OCI-LY7 (cell line): Measurements from ENCODE around the gene LGR6. TPM values are rescaled to one million over a fixed set of nuclear protein-coding genes. Genes with fewer than 3 reads are reported as not detected.

ENCODE experiments used
- BruUV-seq: library from RNA; stranded (reverse); fragments of 400-500 nt; replicated peaks from 2 replicates; lab custom pipeline; 2021; lab: Mats Ljungman, UMichigan
- CTCF ChIA-PET: fragments of 300-600 bp; sonication (Branson Sonifier 250); formaldehyde crosslinking; loops from one replicate; lab custom pipeline; 2022; ENCODE audit warnings: antibody characterized with exemption; ENCODE audit not compliant: unreplicated experiment; lab: Charles Lee
- POLR2A ChIA-PET: fragments of 300-600 bp; sonication (Branson Sonifier 250); formaldehyde crosslinking; loops from one replicate; lab custom pipeline; 2022; ENCODE audit warnings: antibody characterized with exemption; lab: Charles Lee
- DNase-seq: peaks from one replicate; pipeline ENCODE4 v3.0.0-alpha.2; 2015; ENCODE audit warnings: low spot score
- H2AFZ ChIP-seq: fragments of 200-600 bp; sonication (generic), shearing (Covaris generic); 2 replicates; pipeline ENCODE4 v1.6.1; 2014; ENCODE audit warnings: mild to moderate bottlenecking, antibody characterized with exemption, low read length, moderate library complexity
- H3K27ac ChIP-seq: fragments of 200-600 bp; sonication (generic); 2 replicates; pipeline ENCODE4 v1.5.1; 2014; ENCODE audit warnings: mixed run types, low read depth, mild to moderate bottlenecking, moderate library complexity, low read length, inconsistent platforms; ENCODE audit not compliant: poor library complexity, severe bottlenecking
- H3K36me3 ChIP-seq: fragments of 200-600 bp; sonication (generic); 2 replicates; pipeline ENCODE4 v1.6.1; 2014; ENCODE audit warnings: mild to moderate bottlenecking, antibody characterized with exemption, low read length, moderate library complexity, mixed read lengths; ENCODE audit not compliant: insufficient read depth
- H3K4me1 ChIP-seq: fragments of 200-600 bp; sonication (generic); 2 replicates; pipeline ENCODE4 v1.5.1; 2014; ENCODE audit warnings: mild to moderate bottlenecking, low read length; ENCODE audit not compliant: insufficient read depth, poor library complexity, severe bottlenecking
- H3K4me2 ChIP-seq: fragments of 200-600 bp; sonication (generic); 2 replicates; pipeline ENCODE4 v1.6.1; 2014; ENCODE audit warnings: mild to moderate bottlenecking, low read length
- H3K4me3 ChIP-seq: fragments of 200-600 bp; sonication (generic); 2 replicates; pipeline ENCODE4 v1.5.1; 2014; ENCODE audit warnings: mild to moderate bottlenecking, low read depth, low read length; ENCODE audit not compliant: poor library complexity, severe bottlenecking
- H3K79me2 ChIP-seq: fragments of 200-600 bp; sonication (generic); 2 replicates; pipeline ENCODE4 v1.6.1; 2016; ENCODE audit warnings: low read depth, mild to moderate bottlenecking, low read length, moderate library complexity, mixed read lengths; ENCODE audit not compliant: insufficient read depth
- H3K9me2 ChIP-seq: fragments of 200-600 bp; sonication (generic); 2 replicates; pipeline ENCODE4 v1.6.1; 2016; ENCODE audit warnings: mild to moderate bottlenecking, low read length, mixed read lengths; ENCODE audit not compliant: insufficient read depth
- H3K9me3 ChIP-seq: fragments of 200-600 bp; sonication (generic); 2 replicates; pipeline ENCODE4 v1.6.1; 2014; ENCODE audit warnings: mild to moderate bottlenecking, mixed run types, low read length, mixed read lengths
- H4K20me1 ChIP-seq: fragments of 200-600 bp; sonication (generic); 2 replicates; pipeline ENCODE4 v1.6.1; 2014; ENCODE audit warnings: mild to moderate bottlenecking, antibody characterized with exemption, low read length, moderate library complexity, mixed read lengths; ENCODE audit not compliant: insufficient read depth
- CTCF ChIP-seq: fragments of 200-600 bp; sonication (generic); conservative IDR thresholded peaks from 2 replicates; pipeline ENCODE4 v1.5.1; 2014; ENCODE audit warnings: mild to moderate bottlenecking, antibody characterized with exemption, low read length, moderate library complexity, mixed read lengths
- EZH2phosphoT487 ChIP-seq: fragments of 200-600 bp; sonication (generic); IDR thresholded peaks from 2 replicates; pipeline ENCODE4 v1.6.1; 2018; ENCODE audit warnings: low read depth, borderline replicate concordance, mild to moderate bottlenecking, mixed run types, antibody characterized with exemption, low read length, moderate library complexity, mixed read lengths
- intact Hi-C: fragments of 100-400 bp; cut with micrococcal nuclease; formaldehyde crosslinking; loops from one replicate; pipeline ENCODE4 v1.10.0; 2022; ENCODE audit not compliant: unreplicated experiment
- total RNA-seq, 2 experiments: library from RNA; depleted of rRNA in 1 of 2; stranded (reverse); fragments of >200 nt in 1 of 2; shearing (Covaris generic) in 1 of 2; gene quantifications; 2 replicates each; pipeline ENCODE4 v1.2.3, GENCODE V29; 2014 to 2022

Gene LGR6
- total RNA-seq, 2 experiments from 2014 or later, result not detected

GRCh38 chr1:202278751-202279150 is 85.2 kb downstream of the LGR6 start:
- H3K79me2 ChIP-seq, result no peaks in the 10 kb centered on the region
- no peak overlapping the region for H3K4me2 ChIP-seq
- no peaks in the 10 kb centered on the region for H3K9me2 ChIP-seq
- H4K20me1 ChIP-seq, result no peaks in the 10 kb centered on the region
- no TSS peak for BruUV-seq
- TF ChIP-seq EZH2phosphoT487, result no peak
- H3K36me3 ChIP-seq, result no peaks in the 10 kb centered on the region
- peaks cover 11% of the 10 kb centered on the region for H3K4me1 ChIP-seq
- no peak overlapping the region for H2AFZ ChIP-seq
- no peaks in the 10 kb centered on the region for H3K9me3 ChIP-seq
- H3K27ac ChIP-seq, result no peak overlapping the region
- H3K4me3 ChIP-seq, result no peak overlapping the region
- CTCF ChIA-PET, result no interaction called here
- DNase-seq, result no peak
- POLR2A ChIA-PET, result interaction anchor here (0.6 to 0.7 kb wide), 2 partner anchors 31 to 236 kb away, joined by 4 read pairs; no protein-coding TSS in a partner anchor
- intact Hi-C loops, result no loop called here

GRCh38 chr1:202279806-202280205 is 86.2 kb downstream of the LGR6 start:
- ChIA-PET CTCF (no interaction called here), POLR2A (interaction anchor here (0.6 kb wide), 1 partner anchor 56 kb away, joined by 4 read pairs; no protein-coding TSS in a partner anchor)
- Histone ChIP-seq H2AFZ (no peak overlapping the region), H3K9me2 (no peaks in the 10 kb centered on the region), H4K20me1 (no peaks in the 10 kb centered on the region), H3K36me3 (no peaks in the 10 kb centered on the region), H3K4me1 (peaks cover 12% of the 10 kb centered on the region), H3K4me2 (no peak overlapping the region), H3K79me2 (no peaks in the 10 kb centered on the region), H3K27ac (no peak overlapping the region), H3K4me3 (no peak overlapping the region), H3K9me3 (no peaks in the 10 kb centered on the region)
- BruUV-seq, result no TSS peak
- TF ChIP-seq CTCF, result no peak
- no peak for TF ChIP-seq EZH2phosphoT487
- DNase-seq, result no peak
- intact Hi-C loops, result no loop called here

GRCh38 chr1:202280595-202280994 is 87.0 kb downstream of the LGR6 start:
- BruUV-seq, result no TSS peak
- no peaks in the 10 kb centered on the region for H4K20me1 ChIP-seq
- CTCF ChIA-PET, result no interaction called here
- H3K4me2 ChIP-seq, result no peak overlapping the region
- H3K9me3 ChIP-seq, result no peaks in the 10 kb centered on the region
- no peak for TF ChIP-seq EZH2phosphoT487
- TF ChIP-seq CTCF, result no peak
- no peaks in the 10 kb centered on the region for H3K9me2 ChIP-seq
- no peaks in the 10 kb centered on the region for H3K36me3 ChIP-seq
- H3K27ac ChIP-seq, result no peak overlapping the region
- H3K4me3 ChIP-seq, result no peak overlapping the region
- POLR2A ChIA-PET, result no interaction called here
- intact Hi-C loops, result no loop called here
- H2AFZ ChIP-seq, result no peak overlapping the region
- no peaks in the 10 kb centered on the region for H3K79me2 ChIP-seq
- peaks cover 12% of the 10 kb centered on the region for H3K4me1 ChIP-seq
- no peak for DNase-seq
